Measurements from ENCODE around the gene PRUNE2.

Gene PRUNE2

GRCh38 chr9:76619640-76620039 lies 286.3 kb downstream of the PRUNE2 start:
- Histone ChIP-seq H3K9me3 (no peaks in the 10 kb centered on the region), H3K4me1 (ENCODE audit: control insufficient read depth in 1 of 2, insufficient read depth in 1 of 2, low read depth in 1 of 2, low read length in 1 of 2) (peaks cover 34 to 40% of the 10 kb centered on the region in 2 experiments), H3K36me3 (no peaks in the 10 kb centered on the region), H3K27ac (peak overlapping the region; percentile 62), H3K27me3 (no peaks in the 10 kb centered on the region), H3K4me3 (ENCODE audit: low read depth in 1 of 2, low read length in 1 of 2) (no peak overlapping the region)
- TF ChIP-seq, protein P1, sequence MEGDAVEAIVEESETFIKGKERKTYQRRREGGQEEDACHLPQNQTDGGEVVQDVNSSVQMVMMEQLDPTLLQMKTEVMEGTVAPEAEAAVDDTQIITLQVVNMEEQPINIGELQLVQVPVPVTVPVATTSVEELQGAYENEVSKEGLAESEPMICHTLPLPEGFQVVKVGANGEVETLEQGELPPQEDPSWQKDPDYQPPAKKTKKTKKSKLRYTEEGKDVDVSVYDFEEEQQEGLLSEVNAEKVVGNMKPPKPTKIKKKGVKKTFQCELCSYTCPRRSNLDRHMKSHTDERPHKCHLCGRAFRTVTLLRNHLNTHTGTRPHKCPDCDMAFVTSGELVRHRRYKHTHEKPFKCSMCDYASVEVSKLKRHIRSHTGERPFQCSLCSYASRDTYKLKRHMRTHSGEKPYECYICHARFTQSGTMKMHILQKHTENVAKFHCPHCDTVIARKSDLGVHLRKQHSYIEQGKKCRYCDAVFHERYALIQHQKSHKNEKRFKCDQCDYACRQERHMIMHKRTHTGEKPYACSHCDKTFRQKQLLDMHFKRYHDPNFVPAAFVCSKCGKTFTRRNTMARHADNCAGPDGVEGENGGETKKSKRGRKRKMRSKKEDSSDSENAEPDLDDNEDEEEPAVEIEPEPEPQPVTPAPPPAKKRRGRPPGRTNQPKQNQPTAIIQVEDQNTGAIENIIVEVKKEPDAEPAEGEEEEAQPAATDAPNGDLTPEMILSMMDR (IDR thresholded peaks at IDR 0.05): no peak

DNA sequence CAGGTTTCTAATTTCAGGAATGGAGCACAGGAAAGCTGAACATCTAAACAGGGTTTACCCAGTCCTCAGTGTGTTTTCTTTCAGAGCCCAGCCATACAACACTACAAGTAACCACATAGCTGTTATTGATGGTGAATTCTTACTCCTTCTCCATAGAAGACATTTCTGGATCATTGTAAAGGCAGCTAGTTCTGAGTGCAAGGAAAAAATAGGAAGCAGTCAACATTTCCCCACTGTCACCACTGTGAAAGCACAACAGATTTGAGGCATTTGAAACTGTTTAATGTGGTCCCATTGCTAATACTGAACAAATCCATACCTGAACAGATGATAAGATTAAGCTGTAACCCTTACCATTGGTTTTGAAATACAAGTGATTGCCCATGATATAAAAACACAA lies 286.7 kb downstream of the PRUNE2 start:
- Histone ChIP-seq H3K27ac (peak overlapping the region; percentile 62), H3K27me3 (no peaks in the 10 kb centered on the region), H3K4me1 (ENCODE audit: control insufficient read depth in 1 of 2, insufficient read depth in 1 of 2, low read depth in 1 of 2, low read length in 1 of 2) (peaks cover 38 to 45% of the 10 kb centered on the region in 2 experiments), H3K9me3 (no peaks in the 10 kb centered on the region), H3K4me3 (ENCODE audit: low read depth in 1 of 2, low read length in 1 of 2) (no peak overlapping the region), H3K36me3 (no peaks in the 10 kb centered on the region)
- TF ChIP-seq, protein P1 (IDR thresholded peaks at IDR 0.05): no peak

GRCh38 chr9:76618762-76619161 lies 287.2 kb downstream of the PRUNE2 start:
- peaks cover 38 to 47% of the 10 kb centered on the region in 2 experiments for H3K4me1 ChIP-seq (ENCODE audit: control insufficient read depth in 1 of 2, insufficient read depth in 1 of 2, low read depth in 1 of 2, low read length in 1 of 2)
- peak overlapping the region; percentile 62 for H3K27ac ChIP-seq
- TF ChIP-seq, protein P1 (IDR thresholded peaks at IDR 0.05): no peak

GRCh38 chr9:76617497-76618175 lies 288.3 kb downstream of the PRUNE2 start:
- no peak overlapping the region for H3K4me3 ChIP-seq (ENCODE audit: low read depth in 1 of 2, low read length in 1 of 2)
- H3K27ac ChIP-seq: no peak overlapping the region
- H3K36me3 ChIP-seq: no peaks in the 10 kb centered on the region

More at GRCh38 chr9:76618762-76619161, 287.2 kb downstream of the PRUNE2 start:
- no peaks in the 10 kb centered on the region for H3K27me3 ChIP-seq
- H3K4me3 ChIP-seq (ENCODE audit: low read depth in 1 of 2, low read length in 1 of 2): no peak overlapping the region
- no peaks in the 10 kb centered on the region for H3K9me3 ChIP-seq
- H3K36me3 ChIP-seq: no peaks in the 10 kb centered on the region

GRCh38 chr9:76616780-76617179 lies 289.1 kb downstream of the PRUNE2 start:
- Histone ChIP-seq H3K9me3 (no peaks in the 10 kb centered on the region), H3K4me3 (ENCODE audit: low read depth in 1 of 2, low read length in 1 of 2) (no peak overlapping the region), H3K27ac (no peak overlapping the region), H3K36me3 (no peaks in the 10 kb centered on the region), H3K27me3 (no peaks in the 10 kb centered on the region), H3K4me1 (ENCODE audit: control insufficient read depth in 1 of 2, insufficient read depth in 1 of 2, low read depth in 1 of 2, low read length in 1 of 2) (peaks cover 38 to 54% of the 10 kb centered on the region in 2 experiments)
- TF ChIP-seq, protein P1 (IDR thresholded peaks at IDR 0.05): no peak

More at GRCh38 chr9:76617497-76618175, 288.3 kb downstream of the PRUNE2 start:
- Histone ChIP-seq H3K27me3 (no peaks in the 10 kb centered on the region), H3K4me1 (ENCODE audit: control insufficient read depth in 1 of 2, insufficient read depth in 1 of 2, low read depth in 1 of 2, low read length in 1 of 2) (peaks cover 38 to 47% of the 10 kb centered on the region in 2 experiments), H3K9me3 (no peaks in the 10 kb centered on the region)
- TF ChIP-seq, protein P1 (IDR thresholded peaks at IDR 0.05): no peak
